ENCODE results near the gene BANK1. TPM values are rescaled to one million over a fixed set of nuclear protein-coding genes. Genes with fewer than 3 reads are reported as not detected.
"Not testable (repeated sequence)": the region's sequence is repeated elsewhere in the genome, so short reads cannot be mapped to it uniquely, and the experiment has no call there.

Gene BANK1
- total RNA-seq, 2 experiments from 2014 or later = 0.06 to 0.10 TPM

DNA sequence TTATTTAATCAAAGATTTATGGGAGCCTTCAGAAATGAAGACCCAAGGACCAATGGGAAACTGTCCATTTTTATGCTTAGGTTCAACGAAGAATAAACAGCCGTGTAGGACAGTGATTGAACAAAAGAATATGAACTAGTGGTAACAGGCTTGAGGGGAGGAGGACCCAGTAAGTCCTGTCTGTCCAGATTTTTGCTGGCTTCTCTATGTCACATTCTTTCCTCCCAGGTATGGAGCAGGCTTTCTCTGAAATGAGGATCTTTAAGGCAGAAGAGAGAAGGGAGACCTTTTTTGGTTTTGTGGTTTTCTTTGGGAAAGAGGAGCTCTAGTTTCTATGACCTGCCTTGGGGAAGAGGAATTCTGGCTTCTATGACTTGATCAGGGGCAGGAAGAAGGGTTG lies 74.1 kb downstream of the BANK1 start:
- CTCF ChIA-PET = no interaction called here

GRCh38 chr4:101865501-101866062 lies 75.1 kb downstream of the BANK1 start:
- no peak for DNase-seq
- no peak overlapping the region for H3K27ac Mint-ChIP-seq
- no peaks in the 10 kb centered on the region for H3K9me3 Mint-ChIP-seq
- H3K27me3 Mint-ChIP-seq = peaks cover 5% of the 10 kb centered on the region
- no peaks in the 10 kb centered on the region for H3K4me1 Mint-ChIP-seq
- H3K36me3 Mint-ChIP-seq (ENCODE audit: low read depth) = no peaks in the 10 kb centered on the region
- H3K4me3 Mint-ChIP-seq = no peak overlapping the region
- ChIA-PET POLR2A (no interaction called here), CTCF (no interaction called here)

More for the DNA sequence above, 74.1 kb downstream of the BANK1 start:
- Mint-ChIP-seq H3K4me1 (no peaks in the 10 kb centered on the region), H3K9me3 (no peaks in the 10 kb centered on the region), H3K36me3 (ENCODE audit: low read depth) (no peaks in the 10 kb centered on the region), H3K27ac (no peak overlapping the region), H3K4me3 (no peak overlapping the region), H3K27me3 (peaks cover 5% of the 10 kb centered on the region)
- no peak for DNase-seq
- POLR2A ChIA-PET = no interaction called here

- Mint-ChIP-seq H3K27me3 (no peaks in the 10 kb centered on the region), H3K4me1 (no peaks in the 10 kb centered on the region), H3K4me3 (no peak overlapping the region), H3K36me3 (ENCODE audit: low read depth) (no peaks in the 10 kb centered on the region), H3K9me3 (no peaks in the 10 kb centered on the region), H3K27ac (no peak overlapping the region)
- POLR2A ChIA-PET = no interaction called here
- DNase-seq = no peak
- CTCF ChIA-PET = no interaction called here
Measured at GRCh38 chr4:101870874-101871273, 80.3 kb downstream of the BANK1 start.

- ChIA-PET POLR2A (no interaction called here), CTCF (no interaction called here)
- DNase-seq = no peak
- Mint-ChIP-seq H3K9me3 (no peaks in the 10 kb centered on the region), H3K27ac (no peak overlapping the region), H3K4me1 (no peaks in the 10 kb centered on the region), H3K36me3 (ENCODE audit: low read depth) (no peaks in the 10 kb centered on the region), H3K27me3 (peaks cover 4% of the 10 kb centered on the region), H3K4me3 (no peak overlapping the region)
Measured at GRCh38 chr4:101871962-101872676, 81.6 kb downstream of the BANK1 start.

- no peak for DNase-seq
- Mint-ChIP-seq H3K36me3 (ENCODE audit: low read depth) (no peaks in the 10 kb centered on the region), H3K27me3 (peaks cover 3% of the 10 kb centered on the region), H3K4me1 (no peaks in the 10 kb centered on the region), H3K9me3 (no peaks in the 10 kb centered on the region), H3K27ac (no peak overlapping the region), H3K4me3 (no peak overlapping the region)
- POLR2A ChIA-PET = no interaction called here
- CTCF ChIA-PET = no interaction called here
Measured at GRCh38 chr4:101885574-101885973, 95.0 kb downstream of the BANK1 start.

- no peaks in the 10 kb centered on the region for H3K9me3 Mint-ChIP-seq
- H3K27ac Mint-ChIP-seq = no peak overlapping the region
- no peak overlapping the region for H3K4me3 Mint-ChIP-seq
- H3K36me3 Mint-ChIP-seq (ENCODE audit: low read depth) = no peaks in the 10 kb centered on the region
- no peaks in the 10 kb centered on the region for H3K27me3 Mint-ChIP-seq
- no peak for DNase-seq
- POLR2A ChIA-PET = no interaction called here
- CTCF ChIA-PET = no interaction called here
- no peaks in the 10 kb centered on the region for H3K4me1 Mint-ChIP-seq
Measured at GRCh38 chr4:101886826-101887225, 96.3 kb downstream of the BANK1 start.

- Mint-ChIP-seq H3K27me3 (no peaks in the 10 kb centered on the region), H3K9me3 (no peaks in the 10 kb centered on the region), H3K27ac (no peak overlapping the region), H3K4me3 (no peak overlapping the region), H3K36me3 (ENCODE audit: low read depth) (no peaks in the 10 kb centered on the region), H3K4me1 (no peaks in the 10 kb centered on the region)
- no peak for DNase-seq
- ChIA-PET POLR2A (no interaction called here), CTCF (no interaction called here)
Measured at GRCh38 chr4:101888472-101888871, 97.9 kb downstream of the BANK1 start.

GRCh38 chr4:101905527-101905926 lies 115.0 kb downstream of the BANK1 start:
- H3K4me3 Mint-ChIP-seq; H3K36me3 Mint-ChIP-seq (ENCODE audit: low read depth); H3K27ac Mint-ChIP-seq; H3K9me3 Mint-ChIP-seq; POLR2A ChIA-PET; H3K27me3 Mint-ChIP-seq; H3K4me1 Mint-ChIP-seq; CTCF ChIA-PET; DNase-seq: not testable (repeated sequence)

GRCh38 chr4:101910786-101911373 lies 120.3 kb downstream of the BANK1 start:
- no peaks in the 10 kb centered on the region for H3K4me1 Mint-ChIP-seq
- peaks cover 1% of the 10 kb centered on the region for H3K9me3 Mint-ChIP-seq
- H3K36me3 Mint-ChIP-seq (ENCODE audit: low read depth) = no peaks in the 10 kb centered on the region
- CTCF ChIA-PET = no interaction called here
- no peak overlapping the region for H3K27ac Mint-ChIP-seq
- POLR2A ChIA-PET = no interaction called here
- H3K27me3 Mint-ChIP-seq = no peaks in the 10 kb centered on the region
- H3K4me3 Mint-ChIP-seq = no peak overlapping the region
- no peak for DNase-seq

GRCh38 chr4:101911616-101912015 lies 121.1 kb downstream of the BANK1 start:
- Mint-ChIP-seq H3K9me3 (peaks cover 1% of the 10 kb centered on the region), H3K4me1 (no peaks in the 10 kb centered on the region), H3K4me3 (no peak overlapping the region), H3K36me3 (ENCODE audit: low read depth) (no peaks in the 10 kb centered on the region), H3K27me3 (no peaks in the 10 kb centered on the region), H3K27ac (no peak overlapping the region)
- DNase-seq = no peak
- ChIA-PET CTCF (no interaction called here), POLR2A (no interaction called here)

GRCh38 chr4:101914761-101915160 lies 124.2 kb downstream of the BANK1 start:
- H3K4me3 Mint-ChIP-seq = no peak overlapping the region
- no peak for DNase-seq
- H3K9me3 Mint-ChIP-seq = no peaks in the 10 kb centered on the region
- H3K36me3 Mint-ChIP-seq (ENCODE audit: low read depth) = no peaks in the 10 kb centered on the region
- H3K4me1 Mint-ChIP-seq = no peaks in the 10 kb centered on the region
- CTCF ChIA-PET = no interaction called here
- H3K27ac Mint-ChIP-seq = no peak overlapping the region
- H3K27me3 Mint-ChIP-seq = no peaks in the 10 kb centered on the region
- POLR2A ChIA-PET = no interaction called here

DNA sequence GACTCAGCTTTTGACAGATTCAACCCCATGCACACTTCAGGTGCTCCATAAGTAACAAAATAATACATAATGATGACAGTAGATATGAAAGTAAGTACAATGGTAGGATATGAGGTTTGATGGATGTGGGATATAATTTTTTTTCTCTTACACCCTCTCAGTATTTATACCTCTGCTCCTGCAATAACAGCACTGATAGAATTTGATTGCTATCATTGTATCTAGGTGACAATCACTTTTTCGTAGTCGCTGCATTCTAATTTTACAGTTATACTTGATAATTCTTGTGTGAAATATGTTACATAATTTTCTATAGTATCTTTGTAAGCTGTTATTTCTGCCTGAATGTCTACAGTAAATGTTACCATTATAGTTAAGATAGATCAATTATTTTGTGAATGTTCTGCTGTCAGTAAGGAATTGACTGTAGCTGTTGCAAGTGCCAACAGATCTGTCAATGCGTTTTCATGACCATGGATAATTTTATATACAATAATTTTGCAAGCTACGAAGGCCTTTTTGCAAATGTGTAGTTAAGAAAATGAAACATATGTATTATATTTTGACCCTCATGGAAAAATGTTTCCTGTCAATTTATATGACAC lies 128.9 kb downstream of the BANK1 start:
- Mint-ChIP-seq H3K9me3 (no peaks in the 10 kb centered on the region), H3K4me3 (no peak overlapping the region), H3K4me1 (no peaks in the 10 kb centered on the region), H3K27ac (no peak overlapping the region), H3K36me3 (ENCODE audit: low read depth) (no peaks in the 10 kb centered on the region), H3K27me3 (no peaks in the 10 kb centered on the region)
- POLR2A ChIA-PET = no interaction called here
- DNase-seq = no peak
- CTCF ChIA-PET = no interaction called here

- CTCF ChIA-PET = no interaction called here
- Mint-ChIP-seq H3K4me3 (no peak overlapping the region), H3K27ac (no peak overlapping the region), H3K9me3 (no peaks in the 10 kb centered on the region), H3K4me1 (no peaks in the 10 kb centered on the region), H3K36me3 (ENCODE audit: low read depth) (no peaks in the 10 kb centered on the region), H3K27me3 (no peaks in the 10 kb centered on the region)
- POLR2A ChIA-PET = no interaction called here
- DNase-seq = no peak
Measured at GRCh38 chr4:101921370-101921769, 130.8 kb downstream of the BANK1 start.

DNA sequence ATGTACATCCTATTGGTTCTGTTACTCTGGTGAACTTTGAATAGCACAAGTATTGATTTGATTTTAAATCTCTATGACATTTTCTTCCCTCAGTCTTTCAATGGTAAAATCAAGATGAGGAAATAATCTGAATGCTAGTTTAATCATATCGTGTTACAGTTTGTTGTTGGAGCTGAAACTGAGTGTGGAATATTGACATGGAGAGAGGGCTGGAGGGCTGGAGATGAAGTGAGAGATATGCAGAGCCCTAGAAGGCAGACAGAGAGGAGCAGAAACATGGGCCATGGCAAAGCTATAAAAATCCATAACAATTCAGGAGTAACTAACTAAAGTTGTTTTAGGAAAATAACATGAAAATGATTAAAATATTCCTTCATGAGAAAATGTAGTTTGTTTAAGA lies 141.1 kb downstream of the BANK1 start:
- DNase-seq = no peak
- no peaks in the 10 kb centered on the region for H3K36me3 Mint-ChIP-seq (ENCODE audit: low read depth)
- H3K27ac Mint-ChIP-seq = no peak overlapping the region
- ChIA-PET POLR2A (no interaction called here), CTCF (no interaction called here)
- H3K27me3 Mint-ChIP-seq = peaks cover 4% of the 10 kb centered on the region
- H3K4me3 Mint-ChIP-seq = no peak overlapping the region
- no peaks in the 10 kb centered on the region for H3K9me3 Mint-ChIP-seq
- no peaks in the 10 kb centered on the region for H3K4me1 Mint-ChIP-seq

Measured in activated CD4-positive, alpha-beta T cell treated with anti-CD3 and anti-CD28 coated beads, Interleukin-2, amount 10 ng/mL, durations not matched to agents 7 days and 5 days (primary cell).